HFF-Myc (cell line): Measurements from ENCODE around the gene ZFP64.

Experiments used
- DNase-seq: peaks from one replicate; pipeline ENCODE4 v3.0.0-alpha.2; 2011; ENCODE audit warnings: low read depth; ENCODE audit errors: extremely low read depth
- H3K4me3 ChIP-seq: replicated peaks from 2 replicates; pipeline ENCODE4 v1.5.1; 2011; ENCODE audit warnings: low read depth, mild to moderate bottlenecking, control low read depth, low read length
- CTCF ChIP-seq: IDR thresholded peaks from 2 replicates; pipeline ENCODE4 v1.5.1; 2012; ENCODE audit warnings: mild to moderate bottlenecking, low read depth, low read length, control low read depth; ENCODE audit errors: missing control alignments

Gene ZFP64

DNA sequence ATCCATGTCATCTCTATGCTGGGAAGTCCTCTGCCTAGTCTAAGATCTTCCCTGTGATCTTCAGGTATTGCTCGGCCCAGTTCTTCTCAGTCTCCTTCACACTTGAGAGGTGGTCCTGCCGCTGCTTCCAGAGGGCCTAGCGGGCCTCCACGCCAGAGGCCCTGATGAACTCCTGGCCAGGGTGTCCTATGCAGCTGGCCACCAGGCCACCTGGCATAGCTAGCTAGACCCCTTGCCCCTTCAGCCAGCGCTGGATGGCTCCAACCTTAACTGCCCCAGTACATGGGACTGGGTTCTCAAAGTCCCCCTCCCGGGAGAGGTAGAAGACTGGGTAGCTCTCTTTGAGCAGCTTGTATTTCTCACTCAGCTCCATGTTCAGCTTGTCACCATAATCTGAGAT is 81.1 kb downstream of the ZFP64 start:
- no peak for DNase-seq
- TF ChIP-seq CTCF: no peak

GRCh38 chr20:52105442-52106422 is 85.8 kb downstream of the ZFP64 start:
- DNase-seq: no peak
- peak; percentile 52 for TF ChIP-seq CTCF
- peak overlapping the region; percentile 73 for H3K4me3 ChIP-seq

More for the DNA sequence above, 81.1 kb downstream of the ZFP64 start:
- no peak overlapping the region for H3K4me3 ChIP-seq

DNA sequence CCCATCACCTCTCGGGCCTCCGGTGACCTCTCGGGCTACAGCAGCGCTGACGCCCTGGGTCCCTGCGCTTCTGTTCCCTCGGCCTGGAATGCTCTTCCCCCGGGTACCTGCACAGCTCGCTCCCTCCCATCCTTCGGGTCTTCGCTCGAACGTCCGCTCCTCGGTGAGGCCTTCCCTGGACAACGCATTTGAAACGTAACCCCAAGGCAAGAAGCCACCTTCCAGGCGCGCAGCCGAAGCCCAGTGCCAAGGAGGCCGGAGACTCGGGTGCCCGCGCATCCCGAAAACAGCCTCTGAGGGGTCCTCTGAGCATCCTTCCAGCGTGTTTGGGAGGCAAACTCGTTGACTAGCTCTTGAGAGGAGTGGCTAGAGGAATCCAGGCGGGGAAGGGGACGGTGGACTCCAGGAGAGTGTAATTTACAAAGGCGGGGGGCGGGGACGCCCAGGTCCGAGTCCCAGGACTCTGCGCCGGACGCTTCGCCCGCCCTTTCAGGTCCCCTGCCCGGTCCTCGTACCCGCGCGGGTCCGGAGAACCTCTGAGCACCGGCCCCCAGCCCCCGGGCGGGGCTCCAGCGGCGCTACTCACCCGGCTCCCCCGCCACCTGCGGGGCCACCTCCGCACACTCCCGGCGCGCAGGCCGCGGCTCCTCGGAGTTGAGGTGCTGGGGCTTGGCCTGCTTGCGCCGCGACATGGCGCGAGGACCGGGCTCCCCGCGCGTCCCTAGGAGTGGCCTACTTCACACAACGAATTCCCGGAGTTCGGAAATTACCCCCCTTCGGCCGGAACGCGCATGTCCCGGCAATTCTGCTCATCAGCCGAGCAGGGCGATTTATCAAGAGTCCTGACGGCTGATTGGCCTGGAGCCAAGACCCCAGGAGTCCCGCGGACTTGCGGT is 86.8 kb downstream of the ZFP64 start:
- H3K4me3 ChIP-seq: peak overlapping the region; percentile 73
- DNase-seq: no peak
- no peak for TF ChIP-seq CTCF

DNA sequence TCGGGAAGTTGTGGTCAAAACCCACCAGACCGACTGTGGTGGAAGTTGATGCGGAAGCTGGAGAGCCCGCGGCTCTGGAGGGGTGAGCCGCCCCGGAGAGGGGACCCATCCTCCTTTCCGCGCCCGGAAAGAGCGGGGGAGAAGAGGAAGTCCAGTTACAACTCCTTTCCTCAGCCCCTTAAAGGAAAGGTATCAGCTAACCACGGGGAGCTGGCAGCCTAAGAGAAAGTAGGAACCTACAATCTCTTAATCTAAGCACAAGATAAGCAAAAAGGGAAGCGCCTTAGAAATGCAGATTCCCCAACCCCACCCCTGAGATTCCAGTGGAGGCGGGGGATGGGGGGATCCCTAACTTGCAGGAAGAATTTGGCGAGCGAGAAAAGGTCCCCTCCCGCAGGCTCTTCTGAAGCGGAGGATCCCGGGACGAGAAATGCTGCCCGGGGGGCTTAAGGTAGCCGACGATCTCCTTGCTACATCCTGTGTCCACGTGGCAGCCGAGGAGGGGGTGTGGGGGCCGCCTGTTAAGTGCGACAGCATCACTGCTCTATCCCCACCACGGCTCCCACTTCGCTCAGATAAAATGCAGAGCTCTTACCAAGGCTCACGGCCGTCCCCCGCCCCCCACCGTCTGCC is 87.5 kb downstream of the ZFP64 start:
- TF ChIP-seq CTCF: no peak
- H3K4me3 ChIP-seq: peak overlapping the region; percentile 73
- DNase-seq: no peak

- TF ChIP-seq CTCF: no peak
- DNase-seq: no peak
- H3K4me3 ChIP-seq: peak overlapping the region; percentile 73
These were observed 88.2 kb downstream of the ZFP64 start for GRCh38 chr20:52103335-52103912.

GRCh38 chr20:52102559-52102958 is 89.0 kb downstream of the ZFP64 start:
- no peak for TF ChIP-seq CTCF
- H3K4me3 ChIP-seq: no peak overlapping the region
- no peak for DNase-seq
